ENCODE data around the gene ACBD4. TPM values are rescaled to one million over a fixed set of nuclear protein-coding genes. Genes with fewer than 3 reads are reported as not detected.

Gene ACBD4
- total and polyA plus RNA-seq, 2 of the 13 experiments (the other 11 are each of a cell fraction or from before 2014, with no cell fraction given): 16.1 to 26.9 TPM

DNA sequence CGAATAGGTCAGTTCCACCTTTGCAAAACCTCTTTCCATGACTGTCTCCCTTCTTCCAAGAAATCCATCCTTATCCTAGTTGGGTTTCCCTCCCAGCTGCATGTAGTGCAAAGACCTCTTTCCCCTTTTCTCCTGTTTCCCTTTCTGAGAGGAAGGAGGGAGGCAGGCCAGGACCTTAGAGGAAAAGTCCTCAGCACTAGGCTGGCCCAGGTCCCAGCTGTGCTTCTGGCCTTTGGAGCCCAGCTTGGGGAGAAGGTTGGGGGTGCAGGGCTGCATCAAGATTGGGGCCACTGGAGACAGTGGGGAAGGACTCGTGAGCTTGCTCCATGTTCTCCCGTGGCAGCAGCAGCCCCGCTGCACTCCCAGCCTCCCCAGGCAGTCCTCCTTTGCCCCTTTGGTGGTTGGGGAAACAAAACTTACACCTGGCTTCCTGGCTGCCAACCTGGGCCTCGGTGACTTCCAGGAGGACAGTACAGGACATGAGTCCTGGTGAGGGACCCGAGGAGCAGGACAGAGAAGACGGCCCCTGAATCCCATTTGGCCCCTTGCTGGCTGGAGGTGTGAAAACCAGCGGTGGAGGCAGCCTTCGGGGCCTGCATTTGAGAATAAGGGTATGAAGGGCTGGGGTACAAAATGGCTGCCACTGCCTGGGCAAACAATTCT is 26.7 kb downstream of the ACBD4 start (continued):
- TF ChIP-seq AKAP8 (CRISPR knock-in tag; IDR thresholded peaks at IDR 0.05) (no peak), JARID2 (CRISPR knock-in tag; IDR thresholded peaks at IDR 0.05; ENCODE audit: insufficient replicate concordance) (no peak), ZNF792 (CRISPR knock-in tag; IDR thresholded peaks at IDR 0.05) (no peak), ZNF709 (CRISPR knock-in tag; IDR thresholded peaks at IDR 0.05) (peak; percentile 45; the same call in 1 of the 2 replicates), KLF12 (CRISPR knock-in tag; IDR thresholded peaks at IDR 0.05; ENCODE audit: borderline replicate concordance) (no peak), HIVEP1 (CRISPR knock-in tag; IDR thresholded peaks at IDR 0.05) (0 out of 2 replicates have a peak, but pooled peaks have one; percentile 1), ZNF274 (CRISPR knock-in tag; IDR thresholded peaks at IDR 0.05) (no peak), ZNF614 (CRISPR knock-in tag; IDR thresholded peaks at IDR 0.05; ENCODE audit: borderline replicate concordance) (no peak), ZSCAN30 (CRISPR knock-in tag; IDR thresholded peaks at IDR 0.05) (no peak), RNF2 (conservative IDR thresholded peaks at IDR 0.05; ENCODE audit: low read depth) (no peak), ZNF883 (CRISPR knock-in tag; IDR thresholded peaks at IDR 0.05; ENCODE audit: not compliant biosample characterization) (no peak), ZNF713 (CRISPR knock-in tag; IDR thresholded peaks at IDR 0.05) (no peak; the same call in 1 of the 2 replicates), HCFC1 (IDR thresholded peaks at IDR 0.05; ENCODE audit: low read depth, low read length) (no peak), ZNF34 (CRISPR knock-in tag; IDR thresholded peaks at IDR 0.05; ENCODE audit: borderline replicate concordance) (no peak)
- TF ChIP-seq, protein P1, sequence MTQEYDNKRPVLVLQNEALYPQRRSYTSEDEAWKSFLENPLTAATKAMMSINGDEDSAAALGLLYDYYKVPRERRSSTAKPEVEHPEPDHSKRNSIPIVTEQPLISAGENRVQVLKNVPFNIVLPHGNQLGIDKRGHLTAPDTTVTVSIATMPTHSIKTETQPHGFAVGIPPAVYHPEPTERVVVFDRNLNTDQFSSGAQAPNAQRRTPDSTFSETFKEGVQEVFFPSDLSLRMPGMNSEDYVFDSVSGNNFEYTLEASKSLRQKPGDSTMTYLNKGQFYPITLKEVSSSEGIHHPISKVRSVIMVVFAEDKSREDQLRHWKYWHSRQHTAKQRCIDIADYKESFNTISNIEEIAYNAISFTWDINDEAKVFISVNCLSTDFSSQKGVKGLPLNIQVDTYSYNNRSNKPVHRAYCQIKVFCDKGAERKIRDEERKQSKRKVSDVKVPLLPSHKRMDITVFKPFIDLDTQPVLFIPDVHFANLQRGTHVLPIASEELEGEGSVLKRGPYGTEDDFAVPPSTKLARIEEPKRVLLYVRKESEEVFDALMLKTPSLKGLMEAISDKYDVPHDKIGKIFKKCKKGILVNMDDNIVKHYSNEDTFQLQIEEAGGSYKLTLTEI (CRISPR knock-in tag; conservative IDR thresholded peaks at IDR 0.05): no peak
- TF ChIP-seq, protein P2, sequence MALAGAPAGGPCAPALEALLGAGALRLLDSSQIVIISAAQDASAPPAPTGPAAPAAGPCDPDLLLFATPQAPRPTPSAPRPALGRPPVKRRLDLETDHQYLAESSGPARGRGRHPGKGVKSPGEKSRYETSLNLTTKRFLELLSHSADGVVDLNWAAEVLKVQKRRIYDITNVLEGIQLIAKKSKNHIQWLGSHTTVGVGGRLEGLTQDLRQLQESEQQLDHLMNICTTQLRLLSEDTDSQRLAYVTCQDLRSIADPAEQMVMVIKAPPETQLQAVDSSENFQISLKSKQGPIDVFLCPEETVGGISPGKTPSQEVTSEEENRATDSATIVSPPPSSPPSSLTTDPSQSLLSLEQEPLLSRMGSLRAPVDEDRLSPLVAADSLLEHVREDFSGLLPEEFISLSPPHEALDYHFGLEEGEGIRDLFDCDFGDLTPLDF (CRISPR knock-in tag; IDR thresholded peaks at IDR 0.05): no peak
- TF ChIP-seq, protein P3, sequence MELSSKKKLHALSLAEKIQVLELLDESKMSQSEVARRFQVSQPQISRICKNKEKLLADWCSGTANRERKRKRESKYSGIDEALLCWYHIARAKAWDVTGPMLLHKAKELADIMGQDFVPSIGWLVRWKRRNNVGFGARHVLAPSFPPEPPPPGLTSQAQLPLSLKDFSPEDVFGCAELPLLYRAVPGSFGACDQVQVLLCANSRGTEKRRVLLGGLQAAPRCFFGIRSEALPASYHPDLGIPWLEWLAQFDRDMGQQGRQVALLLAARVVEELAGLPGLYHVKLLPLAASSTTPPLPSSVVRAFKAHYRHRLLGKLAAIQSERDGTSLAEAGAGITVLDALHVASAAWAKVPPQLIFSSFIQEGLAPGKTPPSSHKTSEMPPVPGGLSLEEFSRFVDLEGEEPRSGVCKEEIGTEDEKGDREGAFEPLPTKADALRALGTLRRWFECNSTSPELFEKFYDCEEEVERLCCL (CRISPR knock-in tag; IDR thresholded peaks at IDR 0.05; ENCODE audit: borderline replicate concordance): no peak
- TF ChIP-seq, protein P4, sequence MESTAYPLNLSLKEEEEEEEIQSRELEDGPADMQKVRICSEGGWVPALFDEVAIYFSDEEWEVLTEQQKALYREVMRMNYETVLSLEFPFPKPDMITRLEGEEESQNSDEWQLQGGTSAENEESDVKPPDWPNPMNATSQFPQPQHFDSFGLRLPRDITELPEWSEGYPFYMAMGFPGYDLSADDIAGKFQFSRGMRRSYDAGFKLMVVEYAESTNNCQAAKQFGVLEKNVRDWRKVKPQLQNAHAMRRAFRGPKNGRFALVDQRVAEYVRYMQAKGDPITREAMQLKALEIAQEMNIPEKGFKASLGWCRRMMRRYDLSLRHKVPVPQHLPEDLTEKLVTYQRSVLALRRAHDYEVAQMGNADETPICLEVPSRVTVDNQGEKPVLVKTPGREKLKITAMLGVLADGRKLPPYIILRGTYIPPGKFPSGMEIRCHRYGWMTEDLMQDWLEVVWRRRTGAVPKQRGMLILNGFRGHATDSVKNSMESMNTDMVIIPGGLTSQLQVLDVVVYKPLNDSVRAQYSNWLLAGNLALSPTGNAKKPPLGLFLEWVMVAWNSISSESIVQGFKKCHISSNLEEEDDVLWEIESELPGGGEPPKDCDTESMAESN (CRISPR knock-in tag; conservative IDR thresholded peaks at IDR 0.05): no peak
- TF ChIP-seq, protein P5, sequence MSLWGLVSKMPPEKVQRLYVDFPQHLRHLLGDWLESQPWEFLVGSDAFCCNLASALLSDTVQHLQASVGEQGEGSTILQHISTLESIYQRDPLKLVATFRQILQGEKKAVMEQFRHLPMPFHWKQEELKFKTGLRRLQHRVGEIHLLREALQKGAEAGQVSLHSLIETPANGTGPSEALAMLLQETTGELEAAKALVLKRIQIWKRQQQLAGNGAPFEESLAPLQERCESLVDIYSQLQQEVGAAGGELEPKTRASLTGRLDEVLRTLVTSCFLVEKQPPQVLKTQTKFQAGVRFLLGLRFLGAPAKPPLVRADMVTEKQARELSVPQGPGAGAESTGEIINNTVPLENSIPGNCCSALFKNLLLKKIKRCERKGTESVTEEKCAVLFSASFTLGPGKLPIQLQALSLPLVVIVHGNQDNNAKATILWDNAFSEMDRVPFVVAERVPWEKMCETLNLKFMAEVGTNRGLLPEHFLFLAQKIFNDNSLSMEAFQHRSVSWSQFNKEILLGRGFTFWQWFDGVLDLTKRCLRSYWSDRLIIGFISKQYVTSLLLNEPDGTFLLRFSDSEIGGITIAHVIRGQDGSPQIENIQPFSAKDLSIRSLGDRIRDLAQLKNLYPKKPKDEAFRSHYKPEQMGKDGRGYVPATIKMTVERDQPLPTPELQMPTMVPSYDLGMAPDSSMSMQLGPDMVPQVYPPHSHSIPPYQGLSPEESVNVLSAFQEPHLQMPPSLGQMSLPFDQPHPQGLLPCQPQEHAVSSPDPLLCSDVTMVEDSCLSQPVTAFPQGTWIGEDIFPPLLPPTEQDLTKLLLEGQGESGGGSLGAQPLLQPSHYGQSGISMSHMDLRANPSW (CRISPR knock-in tag; IDR thresholded peaks at IDR 0.05; ENCODE audit: borderline replicate concordance): no peak
